SK-N-SH (cell line): ENCODE results near the gene MMUT.

Experiments
- CHD2 ChIP-seq: fragments of 150-350 bp; IDR thresholded peaks from 2 replicates; pipeline ENCODE4 v1.6.1; 2018; ENCODE audit warnings: low read length; ENCODE audit not compliant: partially characterized antibody
- EP300 ChIP-seq, 2 experiments: IDR thresholded peaks; 2 replicates each; pipeline versions ENCODE4 v1.4.0 to v1.6.1; 2012; ENCODE audit warnings: borderline replicate concordance in 1 of 2, low read depth in 1 of 2, low read length in 1 of 2
- FOXM1 ChIP-seq: IDR thresholded peaks from 2 replicates; pipeline ENCODE4 v1.4.0; 2012; ENCODE audit warnings: low read depth, mild to moderate bottlenecking
- GABPA ChIP-seq: IDR thresholded peaks from 2 replicates; pipeline ENCODE4 v1.4.0; 2012; ENCODE audit warnings: low read depth, mild to moderate bottlenecking
- POLR2AphosphoS5 ChIP-seq: IDR thresholded peaks from 2 replicates; pipeline ENCODE4 v1.6.1; 2012; ENCODE audit warnings: low read depth, low read length
- REST ChIP-seq: IDR thresholded peaks from 2 replicates; pipeline ENCODE4 v1.6.1; 2012; ENCODE audit warnings: mild to moderate bottlenecking, low read depth, low read length, moderate library complexity
- TF ChIP-seq, protein P1 (sequence below): fragments of 200-600 bp; sonication (generic); IDR thresholded peaks from 2 replicates; pipeline ENCODE4 v1.6.1; 2017; ENCODE audit warnings: antibody characterized with exemption, mild to moderate bottlenecking, moderate library complexity
- TF ChIP-seq, protein P2 (sequence below): IDR thresholded peaks from 2 replicates; pipeline ENCODE4 v1.4.0; 2012; ENCODE audit warnings: low read depth, borderline replicate concordance

GRCh38 chr6:49401063-49401462, 62.0 kb downstream of the MMUT start:
- TF ChIP-seq, protein P1, sequence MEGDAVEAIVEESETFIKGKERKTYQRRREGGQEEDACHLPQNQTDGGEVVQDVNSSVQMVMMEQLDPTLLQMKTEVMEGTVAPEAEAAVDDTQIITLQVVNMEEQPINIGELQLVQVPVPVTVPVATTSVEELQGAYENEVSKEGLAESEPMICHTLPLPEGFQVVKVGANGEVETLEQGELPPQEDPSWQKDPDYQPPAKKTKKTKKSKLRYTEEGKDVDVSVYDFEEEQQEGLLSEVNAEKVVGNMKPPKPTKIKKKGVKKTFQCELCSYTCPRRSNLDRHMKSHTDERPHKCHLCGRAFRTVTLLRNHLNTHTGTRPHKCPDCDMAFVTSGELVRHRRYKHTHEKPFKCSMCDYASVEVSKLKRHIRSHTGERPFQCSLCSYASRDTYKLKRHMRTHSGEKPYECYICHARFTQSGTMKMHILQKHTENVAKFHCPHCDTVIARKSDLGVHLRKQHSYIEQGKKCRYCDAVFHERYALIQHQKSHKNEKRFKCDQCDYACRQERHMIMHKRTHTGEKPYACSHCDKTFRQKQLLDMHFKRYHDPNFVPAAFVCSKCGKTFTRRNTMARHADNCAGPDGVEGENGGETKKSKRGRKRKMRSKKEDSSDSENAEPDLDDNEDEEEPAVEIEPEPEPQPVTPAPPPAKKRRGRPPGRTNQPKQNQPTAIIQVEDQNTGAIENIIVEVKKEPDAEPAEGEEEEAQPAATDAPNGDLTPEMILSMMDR = no peak
- TF ChIP-seq EP300 (IDR thresholded peaks at IDR 0.05; ENCODE audit: borderline replicate concordance in 1 of 2, low read depth in 1 of 2, low read length in 1 of 2) (no peak), GABPA (no peak), POLR2AphosphoS5 (no peak), FOXM1 (no peak), REST (no peak), CHD2 (no peak)
- TF ChIP-seq, protein P2, sequence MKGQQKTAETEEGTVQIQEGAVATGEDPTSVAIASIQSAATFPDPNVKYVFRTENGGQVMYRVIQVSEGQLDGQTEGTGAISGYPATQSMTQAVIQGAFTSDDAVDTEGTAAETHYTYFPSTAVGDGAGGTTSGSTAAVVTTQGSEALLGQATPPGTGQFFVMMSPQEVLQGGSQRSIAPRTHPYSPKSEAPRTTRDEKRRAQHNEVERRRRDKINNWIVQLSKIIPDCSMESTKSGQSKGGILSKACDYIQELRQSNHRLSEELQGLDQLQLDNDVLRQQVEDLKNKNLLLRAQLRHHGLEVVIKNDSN = no peak
